Smooth muscle cell (in vitro differentiated cells): Measurements from ENCODE around the gene PLCB3. TPM values are rescaled to one million over a fixed set of nuclear protein-coding genes. Genes with fewer than 3 reads are reported as not detected.

Source experiments
- DNase-seq: peaks from one replicate; lab custom pipeline; 2025; ENCODE audit not compliant: unreplicated experiment; lab: John Stamatoyannopoulos, UW
- H2AFZ ChIP-seq: fragments of 200-600 bp; sonication (generic); 2 replicates; pipeline ENCODE4 v1.6.0; 2016; ENCODE audit warnings: antibody characterized with exemption, low read depth, mild to moderate bottlenecking
- H3F3A ChIP-seq: fragments of 200-600 bp; sonication (generic); 2 replicates; pipeline ENCODE4 v1.6.0; 2017; ENCODE audit warnings: antibody characterized with exemption, low read depth
- H3K27ac ChIP-seq: fragments of 200-600 bp; sonication (generic); 2 replicates; pipeline ENCODE4 v1.5.1; 2016; ENCODE audit warnings: low read depth, mild to moderate bottlenecking
- H3K27me3 ChIP-seq: fragments of 200-600 bp; sonication (generic); 2 replicates; pipeline ENCODE4 v1.6.1; 2016; ENCODE audit warnings: low read depth, mild to moderate bottlenecking
- H3K36me3 ChIP-seq: fragments of 200-600 bp; sonication (generic); 2 replicates; pipeline ENCODE4 v1.5.1; 2016; ENCODE audit warnings: low read depth
- H3K4me1 ChIP-seq: fragments of 200-600 bp; sonication (generic); 2 replicates; pipeline ENCODE4 v1.5.1; 2016; ENCODE audit warnings: low read depth
- H3K4me2 ChIP-seq: fragments of 200-600 bp; sonication (generic); 2 replicates; pipeline ENCODE4 v1.6.0; 2016; ENCODE audit warnings: mild to moderate bottlenecking
- H3K4me3 ChIP-seq: fragments of 200-600 bp; sonication (generic); 2 replicates; pipeline ENCODE4 v1.5.1; 2016; ENCODE audit warnings: mild to moderate bottlenecking
- H3K79me2 ChIP-seq: fragments of 200-600 bp; sonication (generic); 2 replicates; pipeline ENCODE4 v1.6.0; 2016; ENCODE audit warnings: low read depth, mild to moderate bottlenecking
- H3K9ac ChIP-seq: fragments of 200-600 bp; sonication (generic); 2 replicates; pipeline ENCODE4 v1.6.0; 2016; ENCODE audit warnings: low read depth
- H3K9me3 ChIP-seq: fragments of 200-600 bp; sonication (generic); replicated peaks from 2 replicates; pipeline ENCODE4 v1.5.1; 2016; ENCODE audit warnings: low read depth
- H4K20me1 ChIP-seq: fragments of 200-600 bp; sonication (generic); 2 replicates; pipeline ENCODE4 v1.6.0; 2016; ENCODE audit warnings: low read depth
- CTCF ChIP-seq: fragments of 200-600 bp; sonication (generic); IDR thresholded peaks from 2 replicates; pipeline ENCODE4 v1.5.1; 2017; ENCODE audit warnings: borderline replicate concordance, mild to moderate bottlenecking, antibody characterized with exemption; ENCODE audit not compliant: insufficient read depth, poor library complexity, severe bottlenecking
- WGBS: methylation state at CpG from one replicate; pipeline ENCODE4 v1.1.7; 2016; ENCODE audit warnings: low lambda C conversion rate; 5-methylcytosine and 5-hydroxymethylcytosine counted together
- polyA plus RNA-seq: library from polyadenylated mRNA; unstranded; fragments of >200 nt; fragmentation: Nextera tagmentation; extraction: Ambion mirVana; gene quantifications from 2 replicates; pipeline ENCODE4 v1.2.1, GENCODE V29; 2016
- total RNA-seq: library from RNA; depleted of rRNA; stranded (reverse); fragments of >200 nt; gene quantifications from 2 replicates; pipeline ENCODE4 v1.2.3, GENCODE V29; 2014

The PLCB3 gene
- total and polyA plus RNA-seq, 2 experiments from 2014 or later = 15.0 to 15.6 TPM

DNA sequence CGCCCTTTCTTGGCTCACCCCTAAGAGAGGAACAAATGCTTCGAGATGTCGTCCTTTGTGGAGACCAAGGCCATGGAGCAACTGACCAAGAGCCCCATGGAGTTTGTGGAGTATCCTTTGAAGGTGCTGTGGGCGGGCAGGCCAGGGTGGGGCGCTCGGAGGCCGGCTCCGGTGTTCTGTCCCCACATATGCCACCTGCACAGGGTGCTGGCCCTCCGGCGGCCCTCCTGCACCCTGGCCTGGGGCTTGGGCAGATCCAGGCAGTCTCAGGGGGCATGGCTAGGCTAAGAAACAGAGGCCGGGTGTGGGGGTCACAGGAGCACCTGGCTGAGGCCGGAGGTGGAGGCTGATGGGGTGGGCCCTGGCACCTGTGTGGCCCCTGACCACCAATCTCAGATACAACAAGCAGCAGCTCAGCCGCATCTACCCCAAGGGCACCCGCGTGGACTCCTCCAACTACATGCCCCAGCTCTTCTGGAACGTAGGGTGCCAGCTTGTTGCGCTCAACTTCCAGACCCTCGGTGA lies 10.3 kb downstream of the PLCB3 start:
- Histone ChIP-seq H3K9ac (no peak overlapping the region), H3K9me3 (no peaks in the 10 kb centered on the region), H3K4me3 (no peak overlapping the region), H3F3A (no peaks in the 10 kb centered on the region), H3K27ac (no peak overlapping the region), H2AFZ (no peak overlapping the region), H4K20me1 (peaks cover 1% of the 10 kb centered on the region), H3K4me2 (no peak overlapping the region), H3K27me3 (no peaks in the 10 kb centered on the region), H3K36me3 (no peaks in the 10 kb centered on the region), H3K79me2 (no peaks in the 10 kb centered on the region), H3K4me1 (no peaks in the 10 kb centered on the region)
- TF ChIP-seq CTCF = no peak
- 99% methylated on average over 11 of the region's 18 CpGs for WGBS
- no peak for DNase-seq

DNA sequence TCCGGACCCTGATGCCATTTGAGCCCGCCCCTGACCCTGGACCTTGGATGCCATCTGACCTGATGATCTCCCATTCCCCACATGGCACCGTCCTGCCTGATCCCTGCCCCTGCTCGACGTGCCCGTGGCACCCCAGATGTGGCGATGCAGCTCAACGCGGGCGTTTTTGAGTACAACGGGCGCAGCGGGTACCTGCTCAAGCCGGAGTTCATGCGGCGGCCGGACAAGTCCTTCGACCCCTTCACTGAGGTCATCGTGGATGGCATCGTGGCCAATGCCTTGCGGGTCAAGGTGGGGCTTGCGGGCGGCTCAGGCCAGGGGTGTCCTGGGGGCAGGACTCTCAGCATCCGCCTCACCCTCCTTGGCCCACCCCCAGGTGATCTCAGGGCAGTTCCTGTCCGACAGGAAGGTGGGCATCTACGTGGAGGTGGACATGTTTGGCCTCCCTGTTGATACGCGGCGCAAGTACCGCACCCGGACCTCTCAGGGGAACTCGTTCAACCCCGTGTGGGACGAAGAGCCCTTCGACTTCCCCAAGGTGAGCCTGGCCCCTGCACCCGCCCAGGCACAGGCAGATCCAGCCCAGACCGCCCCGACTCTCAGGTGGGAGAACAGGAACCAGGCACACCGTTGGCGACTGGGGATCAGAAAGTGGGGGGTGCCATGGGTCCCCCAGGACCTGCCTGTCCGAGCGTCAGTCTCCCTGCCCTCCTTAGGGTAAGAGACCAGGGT lies 11.1 kb downstream of the PLCB3 start:
- WGBS = 96% methylated on average over 41 of the region's 42 CpGs
- no peaks in the 10 kb centered on the region for H3K79me2 ChIP-seq
- H4K20me1 ChIP-seq = no peaks in the 10 kb centered on the region
- no peaks in the 10 kb centered on the region for H3K27me3 ChIP-seq
- no peak for DNase-seq
- no peak for TF ChIP-seq CTCF
- no peak overlapping the region for H2AFZ ChIP-seq
- H3K9me3 ChIP-seq = no peaks in the 10 kb centered on the region
- H3K36me3 ChIP-seq = no peaks in the 10 kb centered on the region
- H3F3A ChIP-seq = no peaks in the 10 kb centered on the region
- no peak overlapping the region for H3K4me2 ChIP-seq
- no peaks in the 10 kb centered on the region for H3K4me1 ChIP-seq
- no peak overlapping the region for H3K4me3 ChIP-seq
- H3K9ac ChIP-seq = no peak overlapping the region
- H3K27ac ChIP-seq = peak overlapping the region; percentile 44

DNA sequence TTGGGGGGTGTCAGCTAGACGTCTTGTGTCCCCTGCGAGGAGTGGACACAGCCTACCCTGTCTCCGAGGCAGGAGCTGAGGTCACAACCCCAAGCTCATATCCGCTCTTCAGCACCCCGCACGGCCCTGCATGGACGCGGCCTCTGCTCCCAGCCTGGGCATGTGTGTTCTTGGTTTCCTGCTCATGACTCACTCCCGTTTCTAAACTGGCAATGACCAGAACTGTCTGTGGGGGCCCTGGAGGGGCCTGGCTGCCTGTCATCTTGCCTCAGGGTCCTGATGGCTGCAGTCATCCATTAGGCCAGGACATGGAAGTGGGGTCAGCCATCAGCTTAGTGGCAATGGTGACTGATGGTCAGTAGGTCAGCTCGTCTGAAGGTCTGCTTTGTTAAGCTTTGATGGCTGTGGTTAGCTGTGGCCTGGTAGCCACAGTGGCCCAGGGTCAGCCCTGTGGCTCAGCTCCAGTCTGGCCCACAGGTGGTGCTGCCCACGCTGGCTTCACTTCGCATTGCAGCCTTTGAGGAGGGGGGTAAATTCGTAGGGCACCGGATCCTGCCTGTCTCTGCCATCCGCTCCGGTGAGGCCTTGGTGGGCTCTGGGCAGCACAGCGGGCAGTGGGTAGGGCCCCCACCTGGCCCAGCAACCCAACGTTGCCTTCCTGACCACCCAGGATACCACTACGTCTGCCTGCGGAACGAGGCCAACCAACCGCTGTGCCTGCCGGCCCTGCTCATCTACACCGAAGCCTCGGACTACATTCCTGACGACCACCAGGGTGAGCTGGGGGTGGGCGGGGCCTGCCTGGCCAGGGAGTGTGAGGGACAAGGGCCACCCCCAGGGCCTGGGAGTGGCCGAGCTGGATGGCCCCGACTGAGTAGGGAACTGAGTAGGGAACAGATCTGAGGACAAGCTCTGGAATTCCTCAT lies 12.0 kb downstream of the PLCB3 start:
- no peaks in the 10 kb centered on the region for H3K79me2 ChIP-seq
- TF ChIP-seq CTCF = no peak

More for the DNA sequence above, 12.0 kb downstream of the PLCB3 start:
- H3K4me2 ChIP-seq = peak overlapping the region; percentile 27
- DNase-seq = no peak
- H3K9ac ChIP-seq = no peak overlapping the region
- no peak overlapping the region for H3K4me3 ChIP-seq
- no peaks in the 10 kb centered on the region for H3K9me3 ChIP-seq
- no peaks in the 10 kb centered on the region for H3F3A ChIP-seq
- 58% methylated on average over 29 of the region's 29 CpGs for WGBS
- no peak overlapping the region for H2AFZ ChIP-seq
- no peaks in the 10 kb centered on the region for H3K27me3 ChIP-seq
- H3K4me1 ChIP-seq = no peaks in the 10 kb centered on the region
- no peaks in the 10 kb centered on the region for H4K20me1 ChIP-seq
- peak overlapping the region; percentile 44 for H3K27ac ChIP-seq
- H3K36me3 ChIP-seq = no peaks in the 10 kb centered on the region
